HCT116 (cell line): ENCODE measurements around the gene GARS1. TPM values are rescaled to one million over a fixed set of nuclear protein-coding genes. Genes with fewer than 3 reads are reported as not detected.

Experiments used
- ATAC-seq: fragments of 200-7000 bp; cut with Tn5 transposase; 2 replicates; pipeline ENCODE4 v1.9.1; 2020; ENCODE audit warnings: mild to moderate bottlenecking, moderate library complexity
- BruUV-seq: library from RNA; stranded (reverse); fragments of 400-500 nt; replicated peaks from 2 replicates; lab custom pipeline; 2021; lab: Mats Ljungman, UMichigan
- CTCF ChIA-PET: fragments of 300-600 bp; sonication (Branson Sonifier 250); formaldehyde crosslinking; loops from one replicate; lab custom pipeline; 2021; ENCODE audit warnings: antibody characterized with exemption; lab: Charles Lee
- POLR2A ChIA-PET: fragments of 300-600, 350-600 bp; sonication (Branson Sonifier 250); formaldehyde crosslinking; loops from one replicate; lab custom pipeline; 2021; ENCODE audit warnings: antibody characterized with exemption; lab: Charles Lee
- RAD21 ChIA-PET, 2 experiments: fragments of 300-600 bp; sonication (Branson Sonifier 250); formaldehyde crosslinking; loops; one replicate each; lab custom pipeline; 2023; ENCODE audit warnings: low total read pairs in 2 of 2; ENCODE audit not compliant: uncharacterized antibody in 2 of 2, unreplicated experiment in 2 of 2, low non-redundant PET in 1 of 2; lab: Charles Lee
- DNase-seq: peaks from one replicate; pipeline ENCODE4 v3.0.0-alpha.2; 2010; ENCODE audit warnings: low read depth, low spot score
- H2AFZ ChIP-seq: fragments of 200-600 bp; shearing (Covaris generic), sonication (generic); 2 replicates; pipeline ENCODE4 v1.6.1; 2017; ENCODE audit warnings: low read depth, mixed run types, mixed read lengths, antibody characterized with exemption, low read length; ENCODE audit not compliant: poor library complexity, severe bottlenecking
- H3K27ac ChIP-seq: 2 replicates; pipeline ENCODE4 v1.5.1; 2012; ENCODE audit warnings: low read depth, low read length
- H3K27me3 ChIP-seq: fragments of 200-600 bp; sonication (generic); 2 replicates; pipeline ENCODE4 v1.6.1; 2016; ENCODE audit warnings: mixed run types, low read length, mixed read lengths; ENCODE audit not compliant: insufficient read depth
- H3K36me3 ChIP-seq, 2 experiments: fragments of 200-500 bp in 1 of 2; fragments of 200-600 bp in 1 of 2; sonication (Bioruptor generic) in 1 of 2; sonication (generic) in 1 of 2; 2 replicates each; pipeline versions ENCODE4 v1.5.1 to v1.6.1; 2014 to 2016; ENCODE audit warnings: low read length in 2 of 2, inconsistent platforms in 1 of 2, mixed read lengths in 1 of 2, mixed run types in 1 of 2; ENCODE audit not compliant: insufficient read depth in 2 of 2, control insufficient read depth in 1 of 2
- H3K4me1 ChIP-seq, 2 experiments: fragments of 200-600 bp in 1 of 2; sonication (generic) in 1 of 2; 2 replicates each; pipeline versions ENCODE4 v1.5.1 to v1.6.1; 2012 to 2017; ENCODE audit warnings: low read length in 2 of 2, inconsistent platforms in 1 of 2, mild to moderate bottlenecking in 1 of 2, mixed read lengths in 1 of 2, mixed run types in 1 of 2, moderate library complexity in 1 of 2; ENCODE audit not compliant: insufficient read depth in 2 of 2, control insufficient read depth in 1 of 2
- H3K4me2 ChIP-seq: fragments of 200-600 bp; sonication (generic); 2 replicates; pipeline ENCODE4 v1.6.1; 2017; ENCODE audit warnings: mixed run types, low read length, mixed read lengths
- H3K4me3 ChIP-seq, 2 experiments: fragments of 200-600 bp in 1 of 2; sonication (generic) in 1 of 2; replicated peaks in 1 of 2; 2 replicates each; pipeline ENCODE4 v1.5.1; 2011 to 2016; ENCODE audit warnings: low read length in 2 of 2, control low read depth in 1 of 2, low read depth in 1 of 2, mild to moderate bottlenecking in 1 of 2, mixed read lengths in 1 of 2, mixed run types in 1 of 2
- H3K79me2 ChIP-seq: fragments of 200-600 bp; sonication (generic); 2 replicates; pipeline ENCODE4 v1.6.1; 2017; ENCODE audit warnings: mild to moderate bottlenecking, mixed run types, low read length, moderate library complexity, mixed read lengths; ENCODE audit not compliant: insufficient read depth
- H3K9ac ChIP-seq: fragments of 200-600 bp; sonication (generic); 2 replicates; pipeline ENCODE4 v1.6.1; 2016; ENCODE audit warnings: low read length, mixed read lengths
- H3K9me2 ChIP-seq: fragments of 200-600 bp; sonication (generic), shearing (Covaris generic); 2 replicates; pipeline ENCODE4 v1.6.1; 2017; ENCODE audit warnings: mixed run types, mild to moderate bottlenecking, moderate library complexity; ENCODE audit not compliant: insufficient read depth
- H3K9me3 ChIP-seq, 2 experiments: fragments of 200-500 bp in 1 of 2; fragments of 200-600 bp in 1 of 2; sonication (Bioruptor generic) in 1 of 2; sonication (generic) in 1 of 2; 2 replicates each; pipeline ENCODE4 v1.6.1; 2014 to 2017; ENCODE audit warnings: low read length in 2 of 2, mixed read lengths in 2 of 2, inconsistent platforms in 1 of 2, low read depth in 1 of 2, mild to moderate bottlenecking in 1 of 2, mixed run types in 1 of 2, moderate library complexity in 1 of 2; ENCODE audit not compliant: control insufficient read depth in 1 of 2, insufficient read depth in 1 of 2
- H4K20me1 ChIP-seq: fragments of 200-600 bp; sonication (generic), shearing (Covaris generic); 2 replicates; pipeline ENCODE4 v1.6.1; 2017; ENCODE audit warnings: mixed run types, mild to moderate bottlenecking, moderate library complexity; ENCODE audit not compliant: insufficient read depth
- EGR1 ChIP-seq: IDR thresholded peaks from 2 replicates; pipeline ENCODE4 v1.6.1; 2012; ENCODE audit warnings: low read depth
- ELF1 ChIP-seq: IDR thresholded peaks from 2 replicates; pipeline ENCODE4 v1.6.1; 2012; ENCODE audit warnings: low read depth, borderline replicate concordance
- MAX ChIP-seq: IDR thresholded peaks from 2 replicates; pipeline ENCODE4 v1.6.1; 2012
- SP1 ChIP-seq: IDR thresholded peaks from 2 replicates; pipeline ENCODE4 v1.6.1; 2012; ENCODE audit warnings: low read depth
- SRF ChIP-seq: IDR thresholded peaks from 2 replicates; pipeline ENCODE4 v1.6.1; 2012; ENCODE audit warnings: low read depth
- TCF7L2 ChIP-seq: IDR thresholded peaks from 2 replicates; pipeline ENCODE4 v1.7.0; 2011; ENCODE audit warnings: borderline replicate concordance, inconsistent platforms; ENCODE audit not compliant: insufficient read depth, insufficient read length; ENCODE audit errors: extremely low read depth
- intact Hi-C: fragments of 100-400 bp; cut with micrococcal nuclease; formaldehyde crosslinking; loops from 2 replicates; pipeline ENCODE4 v1.10.0; 2022
- total RNA-seq: library from RNA; stranded (reverse); gene quantifications from one replicate; pipeline ENCODE4 v1.2.1, GENCODE V29; 2021; ENCODE audit not compliant: unreplicated experiment

The GARS1 gene
- total RNA-seq, 1 experiment from 2014 or later: 329 TPM

GRCh38 chr7:30553141-30553540 lies 41.5 kb upstream of the GARS1 start:
- Histone ChIP-seq H3K9me2 (no peaks in the 10 kb centered on the region), H3K36me3 (no peaks in the 10 kb centered on the region), H3K27me3 (no peaks in the 10 kb centered on the region), H2AFZ (no peak overlapping the region), H3K4me2 (no peak overlapping the region), H3K4me3 (no peak overlapping the region), H3K27ac (no peak overlapping the region), H3K9me3 (no peaks in the 10 kb centered on the region), H4K20me1 (no peaks in the 10 kb centered on the region), H3K4me1 (peaks cover 24 to 36% of the 10 kb centered on the region in 2 experiments), H3K9ac (no peak overlapping the region), H3K79me2 (no peaks in the 10 kb centered on the region)
- no peak for DNase-seq
- TF ChIP-seq ELF1: no peak
- no peak for TF ChIP-seq SRF
- no peak for TF ChIP-seq EGR1
- no peak for TF ChIP-seq TCF7L2
- no peak for TF ChIP-seq SP1
- ATAC-seq: no peak
- CTCF ChIA-PET: interaction anchor here (1.2 kb wide), 1 partner anchor 11 kb away, joined by 4 read pairs; no protein-coding TSS in a partner anchor
- BruUV-seq: no TSS peak
- intact Hi-C loops: no loop called here
- POLR2A ChIA-PET: no interaction called here
- RAD21 ChIA-PET: no interaction called here

- RAD21 ChIA-PET: no interaction called here
- BruUV-seq: no TSS peak
Measured at GRCh38 chr7:30553546-30553945, 41.1 kb upstream of the GARS1 start.

More at GRCh38 chr7:30553546-30553945, 41.1 kb upstream of the GARS1 start:
- Histone ChIP-seq H2AFZ (no peak overlapping the region), H3K9ac (no peak overlapping the region), H4K20me1 (no peaks in the 10 kb centered on the region), H3K9me3 (no peaks in the 10 kb centered on the region), H3K27ac (no peak overlapping the region), H3K79me2 (no peaks in the 10 kb centered on the region), H3K4me3 (no peak overlapping the region), H3K36me3 (no peaks in the 10 kb centered on the region), H3K27me3 (no peaks in the 10 kb centered on the region), H3K4me2 (no peak overlapping the region), H3K9me2 (no peaks in the 10 kb centered on the region), H3K4me1 (peaks cover 24 to 35% of the 10 kb centered on the region in 2 experiments)
- POLR2A ChIA-PET: no interaction called here
- TF ChIP-seq MAX: no peak
- DNase-seq (no peak), ATAC-seq (no peak)
- intact Hi-C loops: no loop called here
- CTCF ChIA-PET: interaction anchor here (1.2 kb wide), 1 partner anchor 11 kb away, joined by 4 read pairs; no protein-coding TSS in a partner anchor
